Activated T-cell treated with anti-CD3 and anti-CD28 coated beads, Interleukin-2, amount 50 U/mL, for 48 hours (primary cell): ENCODE results near the gene CUBN.

Experiments
- DNase-seq, 2 experiments: peaks; one replicate each; pipeline ENCODE4 v3.0.0-alpha.2; 2020

The CUBN gene

GRCh38 chr10:16984242-16984641 lies 145.4 kb downstream of the CUBN start:
- no peak for DNase-seq

GRCh38 chr10:16976803-16977202 lies 152.8 kb downstream of the CUBN start:
- DNase-seq: no peak

GRCh38 chr10:16975188-16975587 lies 154.4 kb downstream of the CUBN start:
- no peak for DNase-seq

- DNase-seq: no peak
Observed at GRCh38 chr10:16968416-16969041, 161.1 kb downstream of the CUBN start.

DNA sequence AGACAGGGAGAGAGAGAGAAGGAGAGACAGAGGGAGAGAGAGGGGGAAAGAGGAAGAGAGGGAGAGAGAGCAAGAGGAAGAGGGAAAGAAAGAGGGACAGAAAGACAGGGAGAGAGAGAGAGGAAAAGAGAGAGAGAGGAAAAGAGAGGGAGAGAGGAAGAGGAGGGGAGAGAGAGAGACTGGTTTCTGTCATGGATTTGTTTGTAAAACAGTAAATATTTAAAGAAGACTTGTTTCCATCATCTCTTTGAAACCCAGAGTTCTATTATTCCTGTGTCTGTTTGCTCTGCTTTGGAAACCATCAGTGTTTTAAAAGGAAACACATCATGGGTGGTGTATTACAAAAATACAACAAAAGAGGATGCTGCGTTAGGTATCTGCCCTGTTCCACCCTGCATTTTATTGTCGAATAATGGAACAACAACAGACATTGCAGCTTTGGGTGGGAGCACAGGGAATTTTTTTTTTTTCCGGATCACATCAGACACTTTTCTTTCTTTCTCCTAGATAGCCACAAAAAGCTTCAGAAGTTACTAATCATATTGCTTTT lies 161.7 kb downstream of the CUBN start:
- DNase-seq: no peak

DNA sequence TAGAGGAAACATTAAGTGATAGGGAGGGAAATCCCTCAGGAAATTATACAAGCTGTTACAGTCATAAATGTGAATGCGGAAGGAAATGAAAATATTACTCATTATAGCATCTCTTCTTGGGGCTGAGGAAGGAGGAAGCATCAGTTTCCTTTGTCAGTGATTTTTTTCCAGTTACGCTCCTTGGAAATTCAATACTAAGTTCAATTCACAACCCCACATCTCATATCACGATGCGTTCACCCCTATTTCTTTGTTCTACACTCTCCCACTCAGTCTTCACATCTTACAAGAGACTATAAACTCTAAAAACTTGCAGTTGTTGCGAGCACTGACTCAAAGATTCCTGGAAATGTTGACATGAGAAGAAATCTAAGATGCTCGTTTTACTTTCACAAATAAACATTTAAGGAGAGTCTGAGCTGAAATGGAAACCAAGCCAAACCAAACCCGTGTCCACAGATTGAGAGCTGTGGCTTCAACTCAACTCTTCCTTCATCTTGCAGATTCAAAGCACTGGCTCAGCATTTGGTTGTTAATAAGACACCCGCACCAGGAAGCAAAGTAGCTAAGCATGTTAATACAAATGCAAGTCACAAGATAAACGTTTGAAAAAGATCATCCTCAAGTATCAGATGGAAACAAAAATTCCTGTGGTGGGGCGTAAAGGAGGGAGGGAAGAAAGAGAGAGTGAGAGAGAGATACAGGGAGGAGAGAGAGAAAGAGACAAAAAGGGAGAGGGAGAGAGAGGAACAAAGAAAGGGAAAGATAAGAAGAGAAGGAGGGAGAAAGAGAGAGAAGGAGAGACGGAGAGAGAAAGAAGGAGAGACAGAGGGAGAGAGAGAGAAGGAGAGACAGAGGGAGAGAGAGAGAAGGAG lies 162.4 kb downstream of the CUBN start:
- no peak for DNase-seq

DNA sequence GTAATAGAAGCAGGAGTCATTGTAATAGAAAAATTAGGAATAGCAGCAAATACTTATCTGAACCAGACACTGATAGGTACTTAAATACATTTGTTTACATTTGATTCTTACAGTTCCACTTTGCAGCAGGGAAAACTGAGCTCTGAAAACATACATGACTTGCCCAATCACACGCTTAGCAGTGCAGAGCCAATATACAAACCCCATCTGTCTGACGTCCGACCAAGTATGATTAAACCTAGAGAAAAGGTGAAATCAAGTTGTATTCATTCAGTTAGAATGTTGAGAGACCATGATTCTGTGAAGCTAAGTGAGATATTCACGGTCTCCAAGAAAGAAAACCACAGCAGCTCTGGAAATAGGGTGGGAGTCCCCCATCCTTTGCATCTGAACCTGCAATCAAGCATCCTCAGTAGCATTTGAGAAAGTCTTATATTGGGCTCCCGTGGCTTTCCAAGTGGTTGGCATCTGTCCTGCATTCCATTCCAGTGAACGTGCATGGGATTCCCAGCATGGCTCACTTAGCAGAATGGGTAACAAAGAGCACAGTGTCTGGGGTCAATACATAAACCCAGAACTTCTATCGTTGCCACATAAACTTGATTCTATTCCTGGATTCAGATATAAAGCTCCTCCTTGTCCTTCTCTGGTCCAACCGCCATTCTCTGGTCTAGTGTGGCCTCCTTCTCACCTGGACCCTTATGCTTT lies 163.7 kb downstream of the CUBN start:
- DNase-seq: no peak

DNA sequence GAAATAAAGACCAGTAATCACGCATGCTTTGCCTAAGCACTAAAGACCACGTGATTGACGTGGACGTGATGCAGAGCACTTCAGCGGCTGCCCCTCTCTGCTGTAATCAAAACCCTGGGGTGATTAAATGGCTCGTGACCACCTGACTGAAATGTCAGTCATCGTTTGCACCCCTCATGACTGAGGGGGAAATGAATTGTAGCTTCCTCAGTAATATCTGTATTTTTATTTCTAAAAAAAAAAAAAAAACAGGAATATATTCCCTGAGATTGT lies 164.3 kb downstream of the CUBN start:
- no peak for DNase-seq

DNA sequence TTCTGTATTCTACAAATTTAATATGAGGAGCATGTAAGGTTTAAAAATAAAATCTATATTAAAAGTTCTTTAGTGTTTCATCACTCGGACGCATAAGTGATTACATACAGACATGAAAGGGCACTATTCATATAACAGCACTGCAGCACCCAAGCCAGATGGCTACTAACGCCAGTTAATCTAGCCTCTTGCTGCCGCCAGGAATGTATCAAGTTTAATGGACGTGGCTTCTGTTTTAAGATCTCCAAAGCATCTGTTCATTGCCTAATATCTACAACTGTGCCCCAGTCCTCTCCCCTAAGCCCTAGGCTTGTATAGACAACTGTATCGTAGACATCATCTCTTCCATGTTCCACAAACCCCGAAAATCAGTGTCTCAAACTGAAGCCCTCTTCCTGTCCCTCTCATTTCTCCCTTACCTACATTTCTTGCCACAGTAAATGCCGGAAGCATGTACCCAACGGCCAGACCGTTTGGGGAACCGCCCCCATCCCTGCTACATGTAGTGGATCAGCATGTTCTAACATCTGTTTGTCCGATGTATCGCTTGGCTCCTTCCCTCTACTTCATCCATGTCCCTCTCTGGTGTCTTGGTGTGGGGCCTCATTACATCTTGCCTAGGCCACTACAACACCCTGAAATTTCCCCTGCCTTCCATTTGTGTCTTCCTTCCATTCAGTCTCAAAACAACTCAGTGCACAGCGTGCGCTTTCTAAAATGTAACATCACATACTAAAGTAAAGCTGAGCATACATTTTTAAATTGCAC lies 164.9 kb downstream of the CUBN start:
- DNase-seq: no peak

GRCh38 chr10:16960551-16960950 lies 169.1 kb downstream of the CUBN start:
- no peak for DNase-seq

DNA sequence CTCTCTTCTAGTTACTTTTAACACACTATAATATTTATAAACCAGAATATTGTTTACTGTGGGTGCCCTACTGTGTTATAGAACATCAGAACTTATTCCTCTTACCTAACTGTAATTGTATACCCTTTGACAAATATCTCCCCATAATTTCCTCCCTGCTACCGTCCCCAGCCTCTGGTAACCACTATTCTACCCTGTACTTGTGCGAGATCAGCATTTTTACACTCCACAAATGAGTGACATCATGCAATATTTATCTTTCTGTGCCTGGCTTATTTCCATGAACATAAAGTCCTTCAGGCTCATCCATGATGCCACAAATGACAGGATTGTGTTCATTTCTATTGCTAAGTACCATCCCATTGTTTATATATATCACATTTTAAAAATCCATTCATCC lies 172.6 kb downstream of the CUBN start:
- DNase-seq: no peak

GRCh38 chr10:16954280-16955030 lies 175.2 kb downstream of the CUBN start:
- DNase-seq: no peak

- DNase-seq: no peak
Observed at GRCh38 chr10:16953270-16953669, 176.3 kb downstream of the CUBN start.

- no peak for DNase-seq
Observed at GRCh38 chr10:16952610-16953009, 177.0 kb downstream of the CUBN start.

- DNase-seq: no peak
Observed at GRCh38 chr10:16952080-16952479, 177.5 kb downstream of the CUBN start.

DNA sequence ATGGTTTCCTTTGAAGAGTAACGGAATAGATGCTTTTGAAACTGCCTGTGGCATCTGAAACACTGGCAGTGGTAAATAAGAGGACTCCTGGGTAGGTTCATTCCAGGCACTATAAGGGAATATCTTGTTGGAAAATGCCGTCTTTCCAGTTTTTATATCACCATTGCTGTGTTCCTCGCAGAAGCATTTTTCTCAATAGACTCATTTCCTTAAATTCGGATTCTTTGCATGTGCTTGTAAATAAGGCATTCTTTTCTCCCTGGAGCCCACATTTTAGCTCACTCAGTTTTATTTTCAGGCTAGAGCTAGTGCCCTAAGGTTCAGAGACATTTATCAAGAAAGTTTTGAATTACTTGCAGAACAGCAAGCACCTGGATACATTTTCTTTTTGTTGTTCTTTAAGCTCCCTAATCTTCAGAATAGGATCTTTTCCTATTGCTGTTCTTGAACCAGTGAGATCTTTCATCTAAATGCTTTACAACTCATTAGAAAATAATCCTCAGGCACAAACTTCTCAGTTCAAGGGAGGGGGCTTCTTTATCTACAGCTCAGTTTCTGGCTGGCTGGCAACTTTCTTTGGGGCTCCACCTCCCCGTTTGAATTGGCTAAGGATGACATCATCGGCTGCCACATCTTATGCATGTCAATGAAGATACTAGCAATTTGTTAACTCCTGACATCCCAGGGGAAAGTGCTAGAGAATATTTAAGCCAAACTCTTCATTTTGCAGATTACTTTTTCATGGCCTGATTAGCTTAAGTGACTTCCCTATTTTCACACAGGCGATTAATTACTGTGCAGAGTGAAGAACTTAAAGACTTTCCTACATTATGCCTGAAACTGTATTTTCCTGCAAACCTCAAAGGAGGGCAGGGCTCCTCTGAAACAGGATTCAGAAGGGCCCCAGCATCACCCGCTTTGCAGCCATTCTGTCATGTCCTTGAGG lies 178.7 kb downstream of the CUBN start:
- DNase-seq: no peak

GRCh38 chr10:16949816-16950215 lies 179.8 kb downstream of the CUBN start:
- DNase-seq: no peak

GRCh38 chr10:16948361-16948760 lies 181.2 kb downstream of the CUBN start:
- DNase-seq: no peak

- no peak for DNase-seq
Observed at GRCh38 chr10:16947069-16947468, 182.5 kb downstream of the CUBN start.

DNA sequence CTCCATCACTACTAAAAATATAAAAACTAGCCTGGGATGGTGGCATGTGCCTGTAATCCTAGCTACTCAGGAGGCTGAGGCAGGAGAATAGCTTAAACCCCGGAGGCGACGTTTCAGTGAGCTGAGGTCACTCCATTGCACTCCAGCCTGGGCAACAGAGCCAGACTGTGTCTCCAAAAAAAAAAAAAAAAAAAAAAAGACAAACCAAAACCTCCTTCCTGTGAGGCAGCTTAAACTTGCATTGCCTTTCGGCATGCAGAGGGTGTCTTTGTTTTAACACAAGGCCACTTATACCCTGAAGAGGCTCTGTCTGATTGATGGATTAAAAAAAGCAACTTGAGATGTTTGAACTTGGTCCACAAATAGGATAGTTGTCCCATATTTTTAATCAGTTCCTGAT lies 184.0 kb downstream of the CUBN start:
- no peak for DNase-seq

DNA sequence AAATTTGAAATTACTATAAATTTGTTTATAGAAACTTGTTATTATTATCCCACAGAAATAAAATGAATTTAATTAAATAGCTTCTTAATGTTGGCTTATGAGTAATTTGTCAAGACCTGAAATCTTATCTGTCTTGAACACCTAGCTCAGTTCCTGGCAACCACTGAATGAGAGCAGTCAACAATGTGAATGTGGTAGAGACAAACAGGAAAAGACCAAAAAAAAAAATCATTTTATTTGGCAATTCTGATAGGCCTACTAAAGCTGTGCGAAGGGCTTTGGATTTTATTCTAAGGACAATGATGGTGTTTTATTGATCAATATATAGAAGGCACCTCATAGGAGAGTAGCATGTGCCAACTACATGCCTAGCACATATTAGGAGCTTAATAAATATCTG lies 184.6 kb downstream of the CUBN start:
- DNase-seq: no peak
